ENCODE results near the gene RBM10.

Gene RBM10

GRCh38 chrX:47194194-47194787 is 49.3 kb downstream of the RBM10 start:
- no peak for DNase-seq (ENCODE audit: low read depth in 2 of 2, low spot score in 1 of 2)

DNA sequence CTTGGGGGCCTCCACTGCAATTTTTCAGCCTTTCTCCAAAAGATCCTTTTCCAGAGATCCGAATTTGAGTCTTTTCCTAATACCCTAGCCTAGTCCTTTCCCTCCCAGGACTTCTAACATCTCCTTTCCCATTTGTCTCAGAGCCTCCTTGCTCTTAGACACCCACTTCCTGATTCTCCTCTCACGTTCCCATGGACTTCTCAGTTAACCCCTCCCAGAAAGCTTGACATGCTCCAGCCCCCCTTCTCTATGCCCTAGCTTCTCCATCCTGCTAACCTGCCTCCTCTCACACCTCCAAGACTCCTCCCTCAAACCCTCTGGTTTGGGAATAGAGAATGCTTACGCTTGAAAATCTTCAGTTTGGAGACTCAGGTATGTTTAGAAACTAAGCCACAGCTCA is 51.1 kb downstream of the RBM10 start:
- no peak for DNase-seq (ENCODE audit: low read depth in 2 of 2, low spot score in 1 of 2)

GRCh38 chrX:47197526-47197925 is 52.5 kb downstream of the RBM10 start:
- no peak for DNase-seq (ENCODE audit: low read depth in 2 of 2, low spot score in 1 of 2)

- DNase-seq (ENCODE audit: low read depth in 2 of 2, low spot score in 1 of 2), result no peak
Observed at GRCh38 chrX:47198026-47198686, 53.1 kb downstream of the RBM10 start.

DNA sequence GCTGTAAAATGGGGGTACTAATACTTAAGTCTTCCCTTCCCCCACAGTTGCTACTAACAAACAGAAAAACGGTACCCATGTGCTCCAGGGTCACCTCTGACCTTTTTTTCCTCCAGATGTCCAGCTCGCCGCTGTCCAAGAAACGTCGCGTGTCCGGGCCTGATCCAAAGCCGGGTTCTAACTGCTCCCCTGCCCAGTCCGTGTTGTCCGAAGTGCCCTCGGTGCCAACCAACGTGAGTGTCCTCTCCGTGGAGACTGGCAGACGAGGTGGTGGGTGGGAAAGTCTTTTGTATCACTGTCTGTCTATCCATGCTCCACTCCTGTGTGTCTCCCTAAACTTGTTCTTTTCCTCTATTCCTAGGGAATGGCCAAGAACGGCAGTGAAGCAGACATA is 53.7 kb downstream of the RBM10 start:
- DNase-seq (ENCODE audit: low read depth in 2 of 2, low spot score in 1 of 2), result no peak

DNA sequence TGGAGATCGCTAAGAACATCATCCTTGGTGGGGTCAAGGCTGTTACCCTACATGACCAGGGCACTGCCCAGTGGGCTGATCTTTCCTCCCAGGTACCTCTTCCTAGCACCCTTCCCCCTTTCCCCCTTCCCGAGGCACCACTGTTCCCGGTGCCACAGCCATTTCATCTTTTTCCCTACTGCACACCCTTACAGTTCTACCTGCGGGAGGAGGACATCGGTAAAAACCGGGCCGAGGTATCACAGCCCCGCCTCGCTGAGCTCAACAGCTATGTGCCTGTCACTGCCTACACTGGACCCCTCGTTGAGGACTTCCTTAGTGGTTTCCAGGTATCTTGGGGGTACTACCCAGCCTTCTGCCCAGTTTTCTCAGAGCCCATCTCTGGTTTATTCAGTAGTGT is 54.3 kb downstream of the RBM10 start:
- no peak for DNase-seq (ENCODE audit: low read depth in 2 of 2, low spot score in 1 of 2)

DNA sequence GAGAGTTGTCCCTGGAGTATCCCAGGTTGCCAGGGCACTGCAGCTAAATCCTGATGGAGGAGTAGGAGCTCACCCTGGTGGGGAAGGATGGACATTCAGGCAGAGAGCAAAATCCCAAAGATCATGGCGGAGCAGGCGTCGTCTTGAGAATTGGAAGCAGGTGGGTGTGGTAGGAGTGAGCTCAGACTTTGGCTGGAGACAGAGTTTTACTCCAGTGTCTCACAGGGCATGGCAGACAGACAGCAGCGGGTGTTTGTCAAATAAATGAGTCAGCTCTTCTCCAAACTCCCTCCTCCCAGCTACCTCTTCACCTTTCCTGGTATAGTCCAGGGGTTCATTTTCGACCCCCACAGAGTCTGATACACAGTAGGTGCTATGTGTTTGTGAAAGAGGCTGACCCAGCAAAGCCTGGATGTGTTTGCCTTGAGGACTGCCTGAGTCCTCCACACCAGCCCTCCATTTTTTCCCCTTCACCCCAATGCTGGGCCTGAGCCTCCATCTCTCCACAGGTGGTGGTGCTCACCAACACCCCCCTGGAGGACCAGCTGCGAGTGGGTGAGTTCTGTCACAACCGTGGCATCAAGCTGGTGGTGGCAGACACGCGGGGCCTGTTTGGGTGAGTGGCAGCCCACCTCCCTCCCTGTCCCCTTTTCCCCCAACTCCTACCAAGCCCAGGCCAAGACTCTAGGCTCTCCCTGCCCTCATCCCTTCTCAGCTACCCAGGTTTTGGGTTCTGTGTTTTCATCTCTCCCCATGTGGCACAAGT is 55.5 kb downstream of the RBM10 start:
- DNase-seq (ENCODE audit: low read depth in 2 of 2, low spot score in 1 of 2), result no peak

GRCh38 chrX:47201345-47201944 is 56.4 kb downstream of the RBM10 start:
- DNase-seq (ENCODE audit: low read depth in 2 of 2, low spot score in 1 of 2), result no peak

GRCh38 chrX:47202316-47202715 is 57.3 kb downstream of the RBM10 start:
- no peak for DNase-seq (ENCODE audit: low read depth in 2 of 2, low spot score in 1 of 2)

DNA sequence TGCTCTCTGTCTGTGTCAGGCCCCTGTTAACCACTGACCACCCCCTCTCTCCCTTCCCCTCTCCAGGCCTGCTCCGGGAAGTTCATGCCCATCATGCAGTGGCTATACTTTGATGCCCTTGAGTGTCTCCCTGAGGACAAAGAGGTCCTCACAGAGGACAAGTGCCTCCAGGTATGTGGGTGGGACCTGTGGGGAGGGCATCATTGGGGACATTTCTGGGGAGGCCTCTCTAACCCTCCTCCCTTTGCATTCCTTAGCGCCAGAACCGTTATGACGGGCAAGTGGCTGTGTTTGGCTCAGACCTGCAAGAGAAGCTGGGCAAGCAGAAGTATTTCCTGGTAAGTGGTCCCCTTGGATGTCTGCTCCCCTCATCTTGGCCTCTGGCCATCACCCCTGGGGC is 57.9 kb downstream of the RBM10 start:
- DNase-seq (ENCODE audit: low read depth in 2 of 2, low spot score in 1 of 2), result no peak

DNA sequence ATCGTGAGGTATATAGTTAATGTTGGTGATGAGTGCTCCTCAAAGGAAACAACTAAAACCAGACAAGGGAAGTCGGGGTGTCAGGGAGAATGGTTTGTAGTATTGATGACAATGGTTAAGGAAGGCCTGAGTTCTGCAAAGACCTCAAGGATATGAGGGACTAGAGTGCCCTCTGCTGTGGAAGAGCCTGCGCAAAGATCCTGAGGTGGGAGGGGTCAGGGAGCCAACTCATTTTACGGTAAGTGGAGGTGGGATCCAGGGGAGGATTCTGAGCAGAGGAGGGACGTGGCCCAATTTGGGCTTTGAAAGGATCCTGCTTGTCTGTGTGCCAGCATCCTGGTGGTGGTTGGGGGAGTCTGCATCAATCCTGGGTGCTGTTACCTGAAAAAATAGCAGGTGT is 59.9 kb downstream of the RBM10 start:
- DNase-seq (ENCODE audit: low read depth in 2 of 2, low spot score in 1 of 2), result no peak

DNA sequence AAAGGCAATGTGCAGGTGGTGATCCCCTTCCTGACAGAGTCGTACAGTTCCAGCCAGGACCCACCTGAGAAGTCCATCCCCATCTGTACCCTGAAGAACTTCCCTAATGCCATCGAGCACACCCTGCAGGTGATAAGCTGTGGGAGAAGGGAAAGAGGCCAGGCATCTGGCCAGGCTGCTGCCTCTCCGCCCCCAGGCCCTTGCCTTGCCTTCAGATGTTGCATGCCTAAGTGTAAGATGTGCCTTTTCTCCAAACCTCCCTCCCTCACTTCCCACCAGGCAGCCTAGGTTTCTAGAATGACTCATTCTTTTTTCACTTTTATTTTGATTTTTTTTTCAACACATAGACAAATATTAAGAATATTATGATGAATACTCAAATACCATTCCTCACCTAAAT is 61.3 kb downstream of the RBM10 start:
- no peak for DNase-seq (ENCODE audit: low read depth in 2 of 2, low spot score in 1 of 2)

- DNase-seq (ENCODE audit: low read depth in 2 of 2, low spot score in 1 of 2), result no peak
Observed at GRCh38 chrX:47208108-47208507, 63.1 kb downstream of the RBM10 start.

DNA sequence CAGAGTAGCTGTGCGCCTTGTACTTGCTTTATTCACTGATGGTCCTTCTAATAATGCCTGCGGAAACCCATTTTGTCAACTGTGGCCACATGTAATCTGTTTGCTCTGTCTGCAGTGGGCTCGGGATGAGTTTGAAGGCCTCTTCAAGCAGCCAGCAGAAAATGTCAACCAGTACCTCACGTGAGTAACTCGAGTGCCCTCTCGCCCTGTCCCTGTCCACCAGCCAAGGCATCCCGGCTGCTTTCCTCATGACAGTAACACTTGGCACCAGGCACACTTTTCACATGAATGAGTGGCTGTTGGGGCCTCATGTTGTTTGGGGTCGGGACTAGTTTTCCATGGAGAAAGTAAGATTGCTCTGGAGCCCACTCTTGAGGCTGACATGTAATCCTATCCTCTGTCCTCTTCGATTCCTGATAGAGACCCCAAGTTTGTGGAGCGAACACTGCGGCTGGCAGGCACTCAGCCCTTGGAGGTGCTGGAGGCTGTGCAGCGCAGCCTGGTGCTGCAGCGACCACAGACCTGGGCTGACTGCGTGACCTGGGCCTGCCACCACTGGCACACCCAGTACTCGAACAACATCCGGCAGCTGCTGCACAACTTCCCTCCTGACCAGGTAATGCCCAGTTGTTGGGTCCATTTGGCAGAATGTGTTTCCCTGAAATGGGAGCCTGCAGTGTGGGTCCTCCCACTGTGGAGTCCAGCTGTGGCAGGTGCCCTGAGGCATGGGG is 64.7 kb downstream of the RBM10 start:
- DNase-seq (ENCODE audit: low read depth in 2 of 2, low spot score in 1 of 2), result no peak

GRCh38 chrX:47210661-47211425 is 65.8 kb downstream of the RBM10 start:
- DNase-seq (ENCODE audit: low read depth in 2 of 2, low spot score in 1 of 2), result no peak

DNA sequence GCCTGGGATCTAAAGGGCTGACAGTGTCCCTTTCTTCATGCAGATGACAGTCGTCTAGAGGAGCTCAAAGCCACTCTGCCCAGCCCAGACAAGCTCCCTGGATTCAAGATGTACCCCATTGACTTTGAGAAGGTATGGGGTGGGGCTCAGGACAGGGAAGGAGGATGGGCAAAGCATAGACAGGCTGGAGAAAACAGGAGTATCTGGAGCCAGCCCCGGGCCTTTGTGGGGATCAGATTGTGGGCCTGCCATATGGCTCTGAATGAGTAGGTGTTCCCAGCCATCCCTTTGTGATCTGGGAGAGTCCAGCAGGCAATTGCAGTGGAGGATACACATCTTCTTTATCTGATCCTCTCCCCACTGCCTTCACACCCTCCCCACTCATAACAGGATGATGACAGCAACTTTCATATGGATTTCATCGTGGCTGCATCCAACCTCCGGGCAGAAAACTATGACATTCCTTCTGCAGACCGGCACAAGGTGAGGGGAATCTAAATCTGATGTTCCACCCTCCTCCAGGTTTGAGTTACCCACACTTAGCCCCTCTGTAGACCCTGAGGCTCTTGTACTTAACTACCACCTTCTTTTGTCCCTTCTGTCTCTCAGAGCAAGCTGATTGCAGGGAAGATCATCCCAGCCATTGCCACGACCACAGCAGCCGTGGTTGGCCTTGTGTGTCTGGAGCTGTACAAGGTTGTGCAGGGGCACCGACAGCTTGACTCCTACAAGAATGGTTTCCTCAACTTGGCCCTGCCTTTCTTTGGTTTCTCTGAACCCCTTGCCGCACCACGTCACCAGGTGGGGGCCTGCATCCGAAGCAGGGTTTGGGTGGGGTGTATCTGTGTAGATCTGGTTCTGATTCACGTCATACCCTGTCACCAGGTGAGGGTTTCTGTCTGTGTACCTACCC is 67.6 kb downstream of the RBM10 start:
- no peak for DNase-seq (ENCODE audit: low read depth in 2 of 2, low spot score in 1 of 2)

DNA sequence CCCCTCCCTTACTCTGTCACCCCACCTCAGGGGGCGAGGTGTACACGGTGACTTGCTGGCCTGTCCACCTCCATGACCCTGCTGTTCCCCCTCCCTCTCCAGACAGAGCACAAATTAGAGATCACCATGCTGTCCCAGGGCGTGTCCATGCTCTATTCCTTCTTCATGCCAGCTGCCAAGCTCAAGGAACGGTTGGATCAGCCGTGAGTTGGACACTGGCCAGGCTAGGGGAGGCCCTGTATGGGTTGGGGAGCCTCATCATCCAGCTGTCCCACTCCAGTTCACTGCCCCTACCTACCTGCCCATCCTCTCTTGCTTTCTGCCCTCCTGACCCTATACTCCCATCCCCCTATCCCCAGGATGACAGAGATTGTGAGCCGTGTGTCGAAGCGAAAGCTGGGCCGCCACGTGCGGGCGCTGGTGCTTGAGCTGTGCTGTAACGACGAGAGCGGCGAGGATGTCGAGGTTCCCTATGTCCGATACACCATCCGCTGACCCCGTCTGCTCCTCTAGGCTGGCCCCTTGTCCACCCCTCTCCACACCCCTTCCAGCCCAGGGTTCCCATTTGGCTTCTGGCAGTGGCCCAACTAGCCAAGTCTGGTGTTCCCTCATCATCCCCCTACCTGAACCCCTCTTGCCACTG is 69.5 kb downstream of the RBM10 start:
- no peak for DNase-seq (ENCODE audit: low read depth in 2 of 2, low spot score in 1 of 2)

- no peak for DNase-seq (ENCODE audit: low read depth in 2 of 2, low spot score in 1 of 2)
Observed at GRCh38 chrX:47215291-47215900, 70.4 kb downstream of the RBM10 start.
